ENCODE measurements around the gene IL10RA. TPM values are rescaled to one million over a fixed set of nuclear protein-coding genes. Genes with fewer than 3 reads are reported as not detected.

The IL10RA gene
- total RNA-seq, 1 experiment from 2014 or later: 1.7 TPM

DNA sequence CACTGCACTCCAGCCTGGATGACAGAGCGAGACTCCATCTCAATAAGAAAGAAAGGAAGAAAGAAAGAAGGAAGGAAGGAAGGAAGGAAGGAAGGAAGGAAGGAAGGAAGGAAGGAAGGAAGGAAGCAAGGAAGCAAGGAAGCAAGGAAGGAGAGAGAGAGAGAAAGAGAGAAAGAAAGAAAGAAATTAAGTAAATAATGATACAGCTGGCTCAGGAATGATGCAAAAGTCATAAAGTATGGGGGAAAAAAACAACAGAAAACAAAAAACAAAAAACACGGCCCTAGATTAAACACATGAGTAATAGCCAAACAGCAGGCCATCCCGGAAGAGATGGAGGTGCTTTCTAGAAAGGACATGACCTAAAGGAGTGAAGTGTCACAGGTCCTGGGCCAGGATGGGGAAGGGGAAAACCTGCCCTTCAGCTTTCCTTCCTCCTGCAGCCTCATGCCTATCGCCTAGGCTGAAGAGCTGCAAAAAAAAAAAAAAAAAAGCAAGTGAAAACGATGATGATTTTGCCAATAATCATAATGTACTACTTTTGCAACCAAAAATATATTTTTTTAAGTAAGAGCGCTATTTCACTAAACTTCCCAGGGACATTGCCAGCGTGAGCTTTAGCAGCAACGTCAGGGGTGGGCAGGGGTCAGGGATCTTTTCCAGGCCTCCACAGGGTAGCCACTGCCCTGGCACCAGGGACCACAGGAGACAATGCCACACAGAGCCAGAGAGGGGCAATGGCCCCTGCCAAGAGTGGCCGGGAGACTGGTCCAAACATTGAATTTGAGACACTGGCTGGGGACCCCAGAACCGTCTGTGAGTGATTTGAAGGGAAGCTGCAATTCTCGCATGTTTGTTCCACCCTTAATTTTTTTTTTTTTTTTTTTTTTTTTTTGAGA, 62.5 kb downstream of the IL10RA start:
- ChIA-PET POLR2A (interaction anchor here (0.7 kb wide), 1 partner anchor 35 kb away, joined by 6 read pairs; no protein-coding TSS in a partner anchor), CTCF (interaction anchor here (0.6 to 1.7 kb wide), 4 partner anchors 9 to 241 kb away, joined by 3 to 8 read pairs (median 4); no protein-coding TSS in a partner anchor), RAD21 (ENCODE audit: low non-redundant PET in 1 of 2, low total read pairs in 2 of 2, uncharacterized antibody in 2 of 2, unreplicated experiment in 2 of 2) (no interaction called here)
- Histone ChIP-seq H3K9me2 (ENCODE audit: insufficient read depth) (no peaks in the 10 kb centered on the region), H3K27ac (ENCODE audit: low read depth, low read length) (no peak overlapping the region), H3K36me3 (ENCODE audit: control insufficient read depth in 1 of 2, insufficient read depth in 2 of 2, low read length in 2 of 2) (no peaks in the 10 kb centered on the region), H3K79me2 (ENCODE audit: insufficient read depth, low read length) (no peaks in the 10 kb centered on the region), H3K9ac (ENCODE audit: low read length) (no peak overlapping the region), H3K4me3 (replicated peaks in 1 of 2; ENCODE audit: low read depth in 1 of 2, low read length in 2 of 2) (no peak overlapping the region), H3K4me2 (ENCODE audit: low read length) (no peak overlapping the region), H2AFZ (ENCODE audit: low read depth, low read length, poor library complexity, severe bottlenecking) (no peak overlapping the region), H3K4me1 (ENCODE audit: control insufficient read depth in 1 of 2, insufficient read depth in 2 of 2, low read length in 2 of 2) (peaks cover 0 to 6% of the 10 kb centered on the region in 2 experiments; a peak in 2 of 4 replicates), H3K27me3 (ENCODE audit: insufficient read depth, low read length) (peaks cover 12% of the 10 kb centered on the region; the same call in 1 of the 2 replicates), H3K9me3 (ENCODE audit: control insufficient read depth in 1 of 2, insufficient read depth in 1 of 2, low read depth in 1 of 2, low read length in 2 of 2) (no peaks in the 10 kb centered on the region), H4K20me1 (ENCODE audit: insufficient read depth) (no peaks in the 10 kb centered on the region)
- ATAC-seq (no peak), DNase-seq (ENCODE audit: low read depth, low spot score) (no peak)
- BruUV-seq (replicated peaks): no TSS peak
- intact Hi-C loops (cut with micrococcal nuclease): no loop called here
- TF ChIP-seq POLR2AphosphoS5 (IDR thresholded peaks at IDR 0.05; ENCODE audit: low read depth, low read length) (no peak), ZNF274 (IDR thresholded peaks at IDR 0.05; ENCODE audit: low read depth, low read length) (no peak), FOSL1 (IDR thresholded peaks at IDR 0.05; ENCODE audit: low read depth) (no peak), EZH2phosphoT487 (IDR thresholded peaks at IDR 0.05; ENCODE audit: borderline replicate concordance) (no peak), CBX3 (IDR thresholded peaks at IDR 0.05; ENCODE audit: low read depth) (no peak), ELF1 (IDR thresholded peaks at IDR 0.05; ENCODE audit: borderline replicate concordance, low read depth) (no peak), SIN3A (IDR thresholded peaks at IDR 0.05; ENCODE audit: low read depth) (no peak), EGR1 (IDR thresholded peaks at IDR 0.05; ENCODE audit: low read depth) (no peak), SP1 (IDR thresholded peaks at IDR 0.05; ENCODE audit: low read depth) (no peak), TCF7L2 (IDR thresholded peaks at IDR 0.05; ENCODE audit: borderline replicate concordance, extremely low read depth, insufficient read depth, insufficient read length) (no peak), CEBPB (IDR thresholded peaks at IDR 0.05; ENCODE audit: low read depth) (no peak), POLR2A (IDR thresholded peaks at IDR 0.05; ENCODE audit: borderline replicate concordance, extremely low read depth, insufficient read depth, insufficient read length) (no peak), JUND (IDR thresholded peaks at IDR 0.05) (no peak), YY1 (IDR thresholded peaks at IDR 0.05; ENCODE audit: extremely low read depth, insufficient replicate concordance, low read depth, low read length) (no peak)
- TF ChIP-seq, protein P1, sequence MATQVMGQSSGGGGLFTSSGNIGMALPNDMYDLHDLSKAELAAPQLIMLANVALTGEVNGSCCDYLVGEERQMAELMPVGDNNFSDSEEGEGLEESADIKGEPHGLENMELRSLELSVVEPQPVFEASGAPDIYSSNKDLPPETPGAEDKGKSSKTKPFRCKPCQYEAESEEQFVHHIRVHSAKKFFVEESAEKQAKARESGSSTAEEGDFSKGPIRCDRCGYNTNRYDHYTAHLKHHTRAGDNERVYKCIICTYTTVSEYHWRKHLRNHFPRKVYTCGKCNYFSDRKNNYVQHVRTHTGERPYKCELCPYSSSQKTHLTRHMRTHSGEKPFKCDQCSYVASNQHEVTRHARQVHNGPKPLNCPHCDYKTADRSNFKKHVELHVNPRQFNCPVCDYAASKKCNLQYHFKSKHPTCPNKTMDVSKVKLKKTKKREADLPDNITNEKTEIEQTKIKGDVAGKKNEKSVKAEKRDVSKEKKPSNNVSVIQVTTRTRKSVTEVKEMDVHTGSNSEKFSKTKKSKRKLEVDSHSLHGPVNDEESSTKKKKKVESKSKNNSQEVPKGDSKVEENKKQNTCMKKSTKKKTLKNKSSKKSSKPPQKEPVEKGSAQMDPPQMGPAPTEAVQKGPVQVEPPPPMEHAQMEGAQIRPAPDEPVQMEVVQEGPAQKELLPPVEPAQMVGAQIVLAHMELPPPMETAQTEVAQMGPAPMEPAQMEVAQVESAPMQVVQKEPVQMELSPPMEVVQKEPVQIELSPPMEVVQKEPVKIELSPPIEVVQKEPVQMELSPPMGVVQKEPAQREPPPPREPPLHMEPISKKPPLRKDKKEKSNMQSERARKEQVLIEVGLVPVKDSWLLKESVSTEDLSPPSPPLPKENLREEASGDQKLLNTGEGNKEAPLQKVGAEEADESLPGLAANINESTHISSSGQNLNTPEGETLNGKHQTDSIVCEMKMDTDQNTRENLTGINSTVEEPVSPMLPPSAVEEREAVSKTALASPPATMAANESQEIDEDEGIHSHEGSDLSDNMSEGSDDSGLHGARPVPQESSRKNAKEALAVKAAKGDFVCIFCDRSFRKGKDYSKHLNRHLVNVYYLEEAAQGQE (IDR thresholded peaks at IDR 0.05; ENCODE audit: low read depth): no peak
- TF ChIP-seq, protein P2, sequence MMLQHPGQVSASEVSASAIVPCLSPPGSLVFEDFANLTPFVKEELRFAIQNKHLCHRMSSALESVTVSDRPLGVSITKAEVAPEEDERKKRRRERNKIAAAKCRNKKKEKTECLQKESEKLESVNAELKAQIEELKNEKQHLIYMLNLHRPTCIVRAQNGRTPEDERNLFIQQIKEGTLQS (IDR thresholded peaks at IDR 0.05): no peak
- TF ChIP-seq, protein P3, sequence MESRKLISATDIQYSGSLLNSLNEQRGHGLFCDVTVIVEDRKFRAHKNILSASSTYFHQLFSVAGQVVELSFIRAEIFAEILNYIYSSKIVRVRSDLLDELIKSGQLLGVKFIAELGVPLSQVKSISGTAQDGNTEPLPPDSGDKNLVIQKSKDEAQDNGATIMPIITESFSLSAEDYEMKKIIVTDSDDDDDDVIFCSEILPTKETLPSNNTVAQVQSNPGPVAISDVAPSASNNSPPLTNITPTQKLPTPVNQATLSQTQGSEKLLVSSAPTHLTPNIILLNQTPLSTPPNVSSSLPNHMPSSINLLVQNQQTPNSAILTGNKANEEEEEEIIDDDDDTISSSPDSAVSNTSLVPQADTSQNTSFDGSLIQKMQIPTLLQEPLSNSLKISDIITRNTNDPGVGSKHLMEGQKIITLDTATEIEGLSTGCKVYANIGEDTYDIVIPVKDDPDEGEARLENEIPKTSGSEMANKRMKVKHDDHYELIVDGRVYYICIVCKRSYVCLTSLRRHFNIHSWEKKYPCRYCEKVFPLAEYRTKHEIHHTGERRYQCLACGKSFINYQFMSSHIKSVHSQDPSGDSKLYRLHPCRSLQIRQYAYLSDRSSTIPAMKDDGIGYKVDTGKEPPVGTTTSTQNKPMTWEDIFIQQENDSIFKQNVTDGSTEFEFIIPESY (IDR thresholded peaks at IDR 0.05; ENCODE audit: extremely low read depth, insufficient replicate concordance, low read length): no peak
- TF ChIP-seq, protein P4, sequence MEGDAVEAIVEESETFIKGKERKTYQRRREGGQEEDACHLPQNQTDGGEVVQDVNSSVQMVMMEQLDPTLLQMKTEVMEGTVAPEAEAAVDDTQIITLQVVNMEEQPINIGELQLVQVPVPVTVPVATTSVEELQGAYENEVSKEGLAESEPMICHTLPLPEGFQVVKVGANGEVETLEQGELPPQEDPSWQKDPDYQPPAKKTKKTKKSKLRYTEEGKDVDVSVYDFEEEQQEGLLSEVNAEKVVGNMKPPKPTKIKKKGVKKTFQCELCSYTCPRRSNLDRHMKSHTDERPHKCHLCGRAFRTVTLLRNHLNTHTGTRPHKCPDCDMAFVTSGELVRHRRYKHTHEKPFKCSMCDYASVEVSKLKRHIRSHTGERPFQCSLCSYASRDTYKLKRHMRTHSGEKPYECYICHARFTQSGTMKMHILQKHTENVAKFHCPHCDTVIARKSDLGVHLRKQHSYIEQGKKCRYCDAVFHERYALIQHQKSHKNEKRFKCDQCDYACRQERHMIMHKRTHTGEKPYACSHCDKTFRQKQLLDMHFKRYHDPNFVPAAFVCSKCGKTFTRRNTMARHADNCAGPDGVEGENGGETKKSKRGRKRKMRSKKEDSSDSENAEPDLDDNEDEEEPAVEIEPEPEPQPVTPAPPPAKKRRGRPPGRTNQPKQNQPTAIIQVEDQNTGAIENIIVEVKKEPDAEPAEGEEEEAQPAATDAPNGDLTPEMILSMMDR (IDR thresholded peaks at IDR 0.05 in 2 of 3, conservative IDR thresholded peaks at IDR 0.05 in 1 of 3; ENCODE audit: borderline replicate concordance in 1 of 3, insufficient read depth in 1 of 3, low read depth in 2 of 3, low read length in 2 of 3): no peak

Measured in HCT116 (cell line).